ENCODE results near the gene LPP.

DNA sequence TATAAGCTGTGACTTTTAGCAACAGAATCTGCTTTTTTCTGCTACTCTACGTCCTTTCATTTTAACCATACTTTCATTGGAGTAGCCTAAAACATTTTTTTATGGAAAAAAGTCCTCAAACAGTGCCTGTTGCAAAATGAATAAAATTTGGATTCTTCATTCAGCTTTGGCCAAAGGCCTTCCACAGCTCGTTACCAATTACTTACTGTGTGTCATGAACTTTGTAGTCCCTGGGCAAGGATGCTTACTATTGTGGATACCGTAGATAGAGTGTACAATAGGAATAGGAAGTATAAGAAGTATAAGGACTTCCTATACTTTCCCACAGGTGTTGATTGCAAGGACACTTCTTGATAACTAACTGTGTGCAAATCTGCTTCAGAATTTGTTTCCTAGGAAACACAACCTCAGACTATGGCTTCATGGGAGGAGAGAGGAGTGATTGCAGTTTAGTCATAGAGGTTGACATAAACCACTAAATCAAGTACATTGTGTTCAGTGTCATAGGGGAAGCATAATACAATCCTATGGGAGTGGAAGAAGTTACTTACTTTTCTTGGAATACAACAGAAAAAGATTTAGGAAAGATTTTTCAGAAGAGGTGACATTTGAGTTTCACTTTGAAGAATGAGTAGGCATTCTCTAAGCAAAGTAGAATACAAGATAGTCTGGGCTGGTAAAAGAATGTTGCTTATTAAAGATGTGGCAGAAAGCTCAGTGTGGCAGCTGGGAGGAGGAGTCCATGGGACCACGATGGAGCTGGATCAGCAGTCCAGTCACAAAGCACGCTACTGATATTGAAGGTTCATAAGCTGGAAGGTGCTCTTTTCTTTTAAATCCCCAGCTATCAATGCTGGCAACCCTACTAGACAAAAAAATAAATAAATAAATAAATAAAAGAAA lies 708.1 kb downstream of the LPP start:
- no peak for TF ChIP-seq POLR2AphosphoS5 (IDR thresholded peaks at IDR 0.05; ENCODE audit: low read depth, low read length)
- TF ChIP-seq POLR2A (IDR thresholded peaks at IDR 0.05; ENCODE audit: low read depth, low read length) = no peak
